ENCODE data around the gene NHERF2. TPM values are rescaled to one million over a fixed set of nuclear protein-coding genes. Genes with fewer than 3 reads are reported as not detected.

The NHERF2 gene
- total and polyA plus RNA-seq, 11 donors = 124 to 496 (median 227) TPM

GRCh38 chr16:1992704-1993317 is 33.9 kb upstream of the NHERF2 start:
- DNase-seq (peak in 1 of 5 donors; percentile 62), ATAC-seq (peak in 1 of 4 donors; percentile 1)
- intact Hi-C loops (cut with DNase I) = loop anchor here in 1 of 10 donors (10.0 kb wide), 1 partner anchor 128 kb away; no protein-coding TSS in a partner anchor
- Histone ChIP-seq H3K27me3 (peaks cover 11 to 39% (median 30%) of the 10 kb centered on the region in 9 donors), H3K4me3 (peak overlapping the region in 7 of 12 donors; percentile 39 to 60 (median 57)), H3K9me3 (no peaks in the 10 kb centered on the region), H3K27ac (no peak overlapping the region), H3K36me3 (peaks cover 0 to 16% (median 11%) of the 10 kb centered on the region in 9 donors), H3K4me1 (peaks cover 5 to 36% (median 18%) of the 10 kb centered on the region in 12 donors)
- TF ChIP-seq POLR2A (IDR thresholded peaks at IDR 0.05) (no peak), CTCF (IDR thresholded peaks at IDR 0.05) (no peak)
- WGBS, 4 donors = 44 to 64% (median 47%) methylated on average over 27 to 50 of the region's 50 CpGs

- DNase-seq = no peak
- 54 to 79% (median 69%) methylated on average over 2 of the region's 2 CpGs for WGBS, 4 donors
- Histone ChIP-seq H3K36me3 (peaks cover 0 to 24% (median 21%) of the 10 kb centered on the region in 9 donors), H3K9me3 (no peaks in the 10 kb centered on the region), H3K4me3 (no peak overlapping the region), H3K4me1 (peaks cover 5 to 36% (median 18%) of the 10 kb centered on the region in 12 donors), H3K27ac (no peak overlapping the region), H3K27me3 (peaks cover 8 to 31% (median 26%) of the 10 kb centered on the region in 9 donors)
- intact Hi-C loops (cut with DNase I) = loop anchor here in 1 of 10 donors (10.0 kb wide), 1 partner anchor 129 kb away; no protein-coding TSS in a partner anchor
- TF ChIP-seq POLR2A (IDR thresholded peaks at IDR 0.05) (no peak), CTCF (IDR thresholded peaks at IDR 0.05) (no peak)
- no peak for ATAC-seq
These were observed 33.0 kb upstream of the NHERF2 start for GRCh38 chr16:1993731-1994131.

- peaks cover 0 to 64% (median 61%) of the 10 kb centered on the region in 9 donors for H3K36me3 ChIP-seq
- ATAC-seq (no peak), DNase-seq (no peak)
- no peaks in the 10 kb centered on the region for H3K27me3 ChIP-seq
- H3K27ac ChIP-seq = peak overlapping the region in 2 of 12 donors; percentile 17 to 43
- no peaks in the 10 kb centered on the region for H3K9me3 ChIP-seq
- 89 to 91% (median 90%) methylated on average over 25 to 26 of the region's 26 CpGs for WGBS, 4 donors
- intact Hi-C loops (cut with DNase I) = loop anchor here in 1 of 10 donors (10.0 kb wide), 1 partner anchor 133 kb away; no protein-coding TSS in a partner anchor
- TF ChIP-seq POLR2A (IDR thresholded peaks at IDR 0.05) (no peak), CTCF (IDR thresholded peaks at IDR 0.05) (no peak)
- no peak overlapping the region for H3K4me3 ChIP-seq
- H3K4me1 ChIP-seq = peaks cover 0 to 11% (median 0%) of the 10 kb centered on the region in 12 donors
These were observed 29.0 kb upstream of the NHERF2 start for GRCh38 chr16:1997494-1998359.
